ENCODE measurements around the gene RCAN1.

Gene RCAN1

DNA sequence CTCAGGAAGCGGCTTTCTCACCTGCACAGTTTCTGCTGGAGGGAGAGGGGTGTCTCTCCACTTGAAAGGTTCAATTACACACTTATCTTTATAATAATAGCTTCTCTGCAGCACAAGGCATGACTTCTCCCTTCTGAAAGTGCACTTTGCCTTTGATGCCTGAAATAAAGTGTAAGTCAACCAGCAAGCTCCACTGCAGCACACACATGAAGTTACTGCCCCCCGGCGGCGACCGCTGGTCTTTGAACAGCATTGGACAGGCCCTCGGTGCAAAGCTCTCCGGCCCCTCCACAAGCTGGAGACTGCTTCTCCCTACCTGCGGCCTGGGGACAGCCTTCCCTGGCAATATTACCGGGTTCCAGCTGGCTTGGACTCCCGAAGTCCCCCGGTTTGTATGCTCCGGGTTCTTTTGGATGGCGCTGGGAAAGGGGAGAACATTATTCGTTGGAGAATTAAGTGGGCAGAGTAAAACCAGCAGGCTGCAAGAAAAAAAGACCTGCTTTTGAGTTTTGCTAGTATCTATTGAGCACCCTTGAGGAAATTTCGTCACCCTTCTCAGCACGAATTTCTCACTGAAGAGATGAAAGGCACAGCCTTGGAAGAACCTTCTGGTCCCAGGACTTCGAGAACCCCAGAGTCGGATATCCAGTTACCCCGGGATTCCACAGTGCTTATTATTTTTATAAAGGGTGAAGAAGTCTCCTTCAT is 11.8 kb downstream of the RCAN1 start:
- in situ Hi-C loops (cut with MboI; ENCODE audit: low sequenced_read_pairs), result loop anchor here (25.0 kb wide), 1 partner anchor 691 kb away; the partner anchor contains the start of gene ATP5PO

- in situ Hi-C loops (cut with MboI; ENCODE audit: low sequenced_read_pairs), result loop anchor here (25.0 kb wide), 1 partner anchor 690 kb away; the partner anchor contains the start of gene ATP5PO
Observed at GRCh38 chr21:34602061-34602460, 12.9 kb downstream of the RCAN1 start.

- in situ Hi-C loops (cut with MboI; ENCODE audit: low sequenced_read_pairs), result loop anchor here (25.0 kb wide), 1 partner anchor 687 kb away; the partner anchor contains the start of gene ATP5PO
Observed at GRCh38 chr21:34599534-34600101, 15.3 kb downstream of the RCAN1 start.

- in situ Hi-C loops (cut with MboI; ENCODE audit: low sequenced_read_pairs), result no loop called here
Observed at GRCh38 chr21:34598931-34599400, 15.9 kb downstream of the RCAN1 start.

DNA sequence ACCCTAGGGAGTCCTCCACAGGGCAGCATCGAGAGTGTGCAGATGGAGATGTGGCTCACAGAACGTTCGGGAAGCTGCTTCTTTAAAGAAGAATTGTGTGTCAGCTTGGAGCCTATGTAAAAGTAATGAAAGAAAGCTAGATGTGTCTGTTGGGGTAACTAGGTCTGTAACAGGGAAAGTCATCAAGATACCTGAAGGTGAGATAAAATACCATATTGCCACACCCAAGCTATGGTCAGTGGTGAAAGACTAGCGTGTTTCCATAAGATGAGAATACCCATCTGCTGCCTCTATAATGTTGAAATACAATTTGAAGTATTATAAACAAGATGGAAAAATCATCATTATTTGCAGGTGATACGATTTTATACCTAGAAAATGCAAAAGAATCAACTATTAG is 17.5 kb downstream of the RCAN1 start:
- in situ Hi-C loops (cut with MboI; ENCODE audit: low sequenced_read_pairs), result no loop called here

- in situ Hi-C loops (cut with MboI; ENCODE audit: low sequenced_read_pairs), result no loop called here
Observed at GRCh38 chr21:34596561-34597271, 18.2 kb downstream of the RCAN1 start.

GRCh38 chr21:34595457-34595856 is 19.5 kb downstream of the RCAN1 start:
- in situ Hi-C loops (cut with MboI; ENCODE audit: low sequenced_read_pairs), result no loop called here

DNA sequence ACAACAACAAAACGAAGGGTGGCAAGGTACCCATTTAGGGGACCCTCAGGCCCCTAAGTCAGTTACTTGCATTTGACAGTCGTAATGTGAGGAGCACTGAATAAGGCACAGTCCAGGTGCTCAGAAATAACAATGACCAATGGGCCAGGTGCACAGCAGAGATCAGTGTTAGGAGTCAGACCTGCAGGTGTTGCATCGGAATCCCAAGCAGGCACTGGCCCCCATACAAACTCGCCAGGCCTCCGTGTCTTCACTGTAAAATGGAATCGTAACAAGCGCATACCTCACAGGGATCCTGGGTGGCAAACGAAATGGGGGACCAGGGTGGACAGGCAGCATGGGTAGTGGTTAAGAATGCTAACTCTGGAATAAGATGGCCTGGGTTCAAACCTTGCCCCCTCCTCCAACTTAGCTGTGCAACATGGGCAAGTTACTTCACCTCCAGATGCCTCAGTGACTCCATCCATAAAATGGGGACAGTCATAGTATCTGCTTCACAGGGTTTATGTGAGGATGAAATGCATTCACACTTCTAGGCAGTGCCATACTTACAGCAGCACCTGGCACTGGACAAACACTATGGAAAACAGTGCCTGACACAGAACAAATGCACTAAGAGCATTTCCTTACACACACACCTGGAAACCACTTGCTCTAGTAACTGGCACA is 20.2 kb downstream of the RCAN1 start:
- in situ Hi-C loops (cut with MboI; ENCODE audit: low sequenced_read_pairs), result no loop called here

DNA sequence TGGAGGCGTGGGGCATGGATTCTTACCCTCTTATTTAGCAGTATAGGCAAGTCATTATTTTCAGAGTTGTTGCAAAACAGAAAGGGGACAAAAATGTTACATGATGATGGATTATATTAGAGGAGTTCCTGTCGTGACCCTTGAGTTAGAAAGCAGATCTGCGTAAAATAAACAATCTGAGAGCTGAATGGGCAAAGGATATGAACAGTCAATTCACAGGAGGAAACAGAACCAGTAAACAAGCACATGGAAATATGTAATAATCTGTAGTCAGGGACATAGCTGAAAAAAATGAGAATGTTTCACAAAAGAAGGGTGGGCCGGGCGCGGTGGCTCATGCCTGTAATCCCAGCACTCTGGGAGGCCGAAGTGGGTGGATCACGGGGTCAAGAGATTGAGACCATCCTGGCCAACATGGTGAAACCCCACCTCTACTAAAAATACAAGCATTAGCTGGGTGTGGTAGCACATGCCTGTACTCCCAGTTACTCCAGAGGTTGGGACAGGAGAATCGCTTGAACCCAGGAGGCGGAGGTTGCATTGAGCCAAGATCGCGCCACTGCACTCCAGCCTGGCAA is 20.9 kb downstream of the RCAN1 start:
- in situ Hi-C loops (cut with MboI; ENCODE audit: low sequenced_read_pairs), result no loop called here

DNA sequence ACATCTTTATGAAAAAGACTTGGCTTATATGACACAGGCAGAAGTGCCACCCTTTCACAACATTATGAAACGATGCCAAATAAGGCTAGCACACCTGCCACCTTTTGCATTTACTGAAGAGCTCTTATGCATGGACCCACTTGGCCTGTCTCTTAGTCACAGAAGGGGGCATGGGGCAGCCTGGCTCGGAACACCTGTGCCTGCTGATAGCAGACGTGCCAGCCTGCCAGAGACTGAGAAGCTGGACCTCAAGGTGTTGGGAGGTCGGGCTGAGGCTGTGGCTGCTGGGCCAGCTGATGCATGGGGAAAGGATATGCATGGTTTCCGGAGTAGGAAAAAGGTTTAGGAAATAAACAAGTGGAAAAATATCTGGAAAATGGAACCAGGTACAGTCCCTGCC is 21.5 kb downstream of the RCAN1 start:
- in situ Hi-C loops (cut with MboI; ENCODE audit: low sequenced_read_pairs), result no loop called here

GRCh38 chr21:34592120-34592955 is 22.6 kb downstream of the RCAN1 start:
- in situ Hi-C loops (cut with MboI; ENCODE audit: low sequenced_read_pairs), result no loop called here

DNA sequence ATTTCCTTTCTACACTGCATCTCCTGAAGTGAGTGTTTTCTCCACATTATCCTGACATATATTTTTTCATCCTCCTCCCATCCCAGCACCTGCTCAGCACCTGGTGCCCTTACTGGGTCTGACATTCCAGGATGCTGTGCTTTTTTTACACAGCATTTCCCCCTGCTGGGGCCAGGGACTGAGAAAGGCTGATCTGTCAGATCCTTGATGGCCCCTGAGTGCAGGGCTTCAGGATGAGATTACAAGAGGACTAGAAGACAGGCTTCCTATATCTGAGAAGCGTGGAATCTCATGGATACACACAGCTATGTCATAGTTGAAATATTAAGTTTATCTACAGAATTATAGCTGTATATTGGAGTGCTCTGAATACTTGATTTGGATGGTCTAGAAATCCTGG is 24.4 kb downstream of the RCAN1 start:
- in situ Hi-C loops (cut with MboI; ENCODE audit: low sequenced_read_pairs), result no loop called here

- in situ Hi-C loops (cut with MboI; ENCODE audit: low sequenced_read_pairs), result no loop called here
Observed at GRCh38 chr21:34589511-34590282, 25.2 kb downstream of the RCAN1 start.

GRCh38 chr21:34583926-34584563 is 30.9 kb downstream of the RCAN1 start:
- in situ Hi-C loops (cut with MboI; ENCODE audit: low sequenced_read_pairs), result no loop called here

DNA sequence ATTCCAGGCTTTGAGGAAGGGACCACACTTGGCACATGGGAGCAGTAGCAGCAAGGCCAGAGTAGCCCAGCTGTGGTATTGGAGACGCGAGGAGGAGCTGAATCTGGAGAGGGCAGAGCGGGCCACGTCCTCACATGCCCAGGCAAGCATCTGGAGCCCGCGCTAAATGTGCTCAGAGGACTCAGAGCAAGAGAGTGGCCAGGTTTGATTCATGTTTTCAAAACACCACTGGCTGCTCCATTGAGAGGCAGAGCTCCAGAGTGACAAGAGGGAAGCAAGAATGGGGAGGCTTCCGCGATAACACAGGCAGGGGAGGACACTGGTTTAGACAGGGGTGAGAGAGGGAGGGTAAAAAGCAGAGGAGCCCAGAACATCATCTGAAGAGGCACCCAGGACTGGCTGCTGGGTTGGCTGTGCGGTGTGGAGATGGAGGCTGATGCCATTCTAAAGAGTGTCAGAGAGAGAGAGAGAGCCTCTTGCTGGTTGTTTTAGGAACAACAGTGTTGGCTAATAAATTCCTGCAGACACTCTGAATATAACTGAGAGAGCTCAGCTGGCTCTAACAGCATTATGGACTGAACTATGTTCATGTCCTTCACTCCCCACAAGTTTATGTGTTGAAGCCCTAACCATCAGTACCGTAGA is 32.3 kb downstream of the RCAN1 start:
- in situ Hi-C loops (cut with MboI; ENCODE audit: low sequenced_read_pairs), result no loop called here

DNA sequence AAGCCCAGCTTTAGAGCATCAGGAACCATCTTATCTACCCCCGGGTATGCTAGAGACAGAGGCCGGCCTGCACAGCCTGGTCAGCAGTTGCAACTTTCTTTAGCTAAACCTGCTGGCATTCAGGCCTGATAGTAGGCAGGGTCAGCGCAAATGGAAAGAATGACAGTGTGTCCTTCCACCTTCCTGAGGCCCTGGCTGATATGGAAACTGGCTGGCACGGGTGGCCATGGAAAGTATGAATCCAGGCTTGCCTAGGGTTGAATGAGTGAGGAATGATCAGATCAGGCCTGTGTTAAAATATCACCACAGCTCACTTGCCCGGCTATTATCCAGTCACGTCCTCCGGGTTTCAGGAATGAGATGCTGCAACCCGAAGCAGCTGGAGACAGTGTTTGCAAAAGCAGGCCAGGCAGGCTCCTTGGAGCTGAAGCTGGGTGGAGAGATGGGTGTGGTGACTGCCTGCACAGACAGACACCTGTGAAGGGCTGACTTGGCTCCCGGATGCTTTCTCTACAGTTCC is 34.7 kb downstream of the RCAN1 start:
- in situ Hi-C loops (cut with MboI; ENCODE audit: low sequenced_read_pairs), result no loop called here

GRCh38 chr21:34579411-34579810 is 35.5 kb downstream of the RCAN1 start:
- in situ Hi-C loops (cut with MboI; ENCODE audit: low sequenced_read_pairs), result no loop called here

DNA sequence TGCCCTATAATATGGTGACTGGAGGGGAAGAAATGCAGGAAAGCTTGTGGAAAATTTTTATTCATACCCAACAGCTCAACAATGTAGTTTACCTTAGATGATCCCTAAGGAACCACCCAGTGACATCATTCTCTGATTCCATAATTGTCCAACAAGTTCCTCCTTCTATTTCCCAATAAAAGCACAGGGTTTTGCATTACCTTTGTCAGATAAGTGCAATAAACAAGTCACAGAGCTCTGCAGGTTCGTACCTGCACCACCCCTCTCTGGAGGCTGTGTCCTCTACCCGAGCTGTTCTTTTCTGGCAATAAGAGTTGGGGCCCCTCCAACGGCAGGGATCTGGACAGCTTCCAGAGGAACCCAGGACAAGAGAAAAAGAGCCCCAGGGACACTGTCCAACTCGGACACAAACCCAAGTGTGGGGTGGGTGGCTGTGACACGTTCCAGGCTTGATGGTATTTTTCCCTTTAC is 38.8 kb downstream of the RCAN1 start:
- in situ Hi-C loops (cut with MboI; ENCODE audit: low sequenced_read_pairs), result no loop called here

Data from HL-60/S4 treated with retinoic acid at 250 ng/mL for 4 days and 3 days (cell line).